HG02852 (cell line): ENCODE results near the gene DIP2C.
A peak's percentile ranks its signal among the peaks of the same experiment; 100 is the strongest.

Source experiments
- ATAC-seq: cut with Tn5 transposase; IDR thresholded peaks from one replicate; pipeline ENCODE4 v1.9.1; 2021; ENCODE audit warnings: mild to moderate bottlenecking, moderate library complexity; ENCODE audit not compliant: unreplicated experiment

Gene DIP2C

DNA sequence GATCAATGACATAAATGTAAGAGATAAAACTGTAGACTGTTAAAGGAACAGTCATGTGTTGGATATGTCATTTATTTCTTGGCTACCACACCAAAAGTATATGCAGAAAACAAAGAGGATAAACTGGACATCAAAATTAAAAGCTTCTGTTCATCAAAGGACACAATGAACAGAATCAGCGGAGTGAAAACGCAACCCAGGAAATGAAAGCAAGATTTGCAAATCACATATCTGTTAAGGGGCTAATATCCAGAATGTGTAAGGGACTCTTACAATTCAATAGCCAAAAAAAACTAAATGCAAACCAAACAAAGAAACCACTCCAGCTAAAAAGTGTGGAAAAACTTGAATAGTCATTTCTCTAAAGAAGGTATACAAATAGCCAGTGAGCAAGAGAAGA, 390.0 kb downstream of the DIP2C start:
- peak; percentile 53 for ATAC-seq

DNA sequence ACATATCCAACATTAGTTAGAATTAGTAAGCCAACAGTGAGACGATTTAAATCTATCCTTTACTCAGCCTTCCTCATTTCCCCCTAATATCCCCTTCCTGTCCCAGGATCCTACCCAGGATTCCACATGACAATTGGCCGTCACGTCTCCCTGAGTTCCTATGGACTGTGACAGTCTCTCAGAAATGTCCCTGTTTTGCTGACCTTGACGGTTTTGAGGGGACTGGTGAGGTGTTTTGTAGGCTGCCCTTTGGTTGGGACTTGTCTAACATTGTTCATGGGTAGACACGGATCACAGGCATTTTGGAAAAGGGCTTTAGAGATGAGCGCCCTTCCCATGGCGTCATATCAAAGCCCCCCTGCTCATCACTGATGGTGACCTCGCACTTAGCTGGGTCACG, 391.4 kb downstream of the DIP2C start:
- no peak for ATAC-seq

GRCh38 chr10:297567-297966, 391.9 kb downstream of the DIP2C start:
- ATAC-seq, result no peak

DNA sequence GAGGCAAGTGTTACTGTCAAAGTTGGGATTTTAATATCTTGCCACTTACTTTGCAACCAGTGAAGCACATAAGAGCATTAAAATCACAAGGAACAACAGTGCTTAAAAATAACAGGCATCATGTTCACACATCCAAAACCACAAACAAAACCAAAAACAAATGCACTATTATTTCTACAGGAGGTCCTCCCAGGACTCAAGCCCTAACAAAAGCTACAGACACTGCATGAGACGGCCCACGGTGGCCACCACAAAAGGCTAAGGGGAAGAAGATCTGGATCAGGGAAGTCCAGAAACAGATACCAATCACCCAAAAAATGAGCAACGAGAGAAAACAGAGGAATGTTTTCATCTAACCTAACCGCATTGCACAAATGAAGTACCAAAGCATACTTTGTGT, 395.8 kb downstream of the DIP2C start:
- ATAC-seq, result no peak

GRCh38 chr10:290026-290725, 399.3 kb downstream of the DIP2C start:
- ATAC-seq, result no peak

DNA sequence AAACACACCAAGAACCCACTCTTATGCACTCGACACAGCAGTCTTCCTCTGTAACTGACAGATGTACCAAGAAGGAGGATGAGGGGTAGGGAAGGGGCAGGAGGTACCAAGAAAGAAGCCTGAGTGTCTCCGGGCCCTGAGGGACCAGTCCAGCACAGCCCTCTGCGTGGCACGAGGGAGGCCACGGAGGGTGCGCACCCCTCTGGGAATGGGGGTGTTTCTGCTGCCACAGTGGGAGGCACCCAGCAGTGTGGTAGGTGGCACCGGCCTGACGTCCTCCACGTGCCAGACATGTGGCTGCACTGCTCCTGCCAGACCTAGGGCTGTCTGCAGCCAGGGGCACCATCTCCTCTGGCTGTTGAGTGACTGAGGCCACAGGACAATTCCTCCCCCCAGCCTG, 399.9 kb downstream of the DIP2C start:
- no peak for ATAC-seq

GRCh38 chr10:288316-289200, 400.9 kb downstream of the DIP2C start:
- no peak for ATAC-seq

GRCh38 chr10:287814-288213, 401.7 kb downstream of the DIP2C start:
- ATAC-seq, result no peak

DNA sequence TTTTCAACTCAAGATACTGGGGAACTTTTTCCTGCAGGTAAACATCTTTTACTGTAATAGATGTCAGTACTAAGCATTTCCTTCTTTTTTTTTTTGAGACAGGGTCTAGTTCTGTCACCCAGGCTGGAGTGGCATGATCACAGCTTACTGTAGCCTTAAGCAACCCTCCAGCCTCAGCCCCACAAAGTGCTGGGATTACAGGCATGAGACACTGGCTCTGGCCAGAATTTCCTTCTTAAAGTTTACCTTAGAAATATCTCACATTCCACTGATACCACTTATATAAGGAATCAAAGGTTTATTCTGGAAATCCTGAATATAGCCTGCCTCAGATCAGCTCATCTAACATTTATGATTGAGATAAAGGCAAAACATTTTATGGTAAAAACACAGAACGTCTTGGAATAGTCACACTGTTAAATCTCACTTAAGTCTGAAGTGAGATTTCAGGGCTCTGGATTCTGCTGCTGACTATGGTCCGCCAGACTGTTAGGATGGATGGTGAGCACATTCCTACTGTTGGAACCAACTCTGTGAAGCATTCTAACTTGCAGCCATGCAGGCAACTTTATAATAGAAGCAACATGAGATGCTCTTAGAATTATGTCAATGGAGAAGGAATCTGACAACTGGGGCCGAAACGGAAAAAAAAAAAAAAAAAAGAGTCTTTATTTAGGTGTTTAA, 402.3 kb downstream of the DIP2C start:
- ATAC-seq, result no peak

DNA sequence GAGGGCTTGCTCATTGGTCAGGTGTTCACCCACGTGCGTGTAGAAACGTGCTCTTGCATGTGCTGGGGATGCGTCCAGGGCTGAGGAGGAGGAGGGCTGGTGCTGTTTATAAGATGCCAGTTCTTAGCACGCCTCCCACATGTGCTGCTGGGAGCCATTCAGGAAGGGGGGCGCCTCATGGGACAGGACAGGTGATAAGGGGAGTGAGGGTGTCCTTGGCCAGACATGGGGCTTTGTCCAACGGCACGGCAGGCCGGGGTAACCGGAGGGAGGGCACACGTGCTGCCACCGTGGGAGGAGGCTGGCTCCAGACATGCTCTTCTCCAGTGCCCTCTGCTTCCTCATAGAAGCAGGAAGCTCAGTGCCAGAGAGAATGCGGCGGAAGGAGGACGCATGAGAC, 404.3 kb downstream of the DIP2C start:
- ATAC-seq, result no peak

DNA sequence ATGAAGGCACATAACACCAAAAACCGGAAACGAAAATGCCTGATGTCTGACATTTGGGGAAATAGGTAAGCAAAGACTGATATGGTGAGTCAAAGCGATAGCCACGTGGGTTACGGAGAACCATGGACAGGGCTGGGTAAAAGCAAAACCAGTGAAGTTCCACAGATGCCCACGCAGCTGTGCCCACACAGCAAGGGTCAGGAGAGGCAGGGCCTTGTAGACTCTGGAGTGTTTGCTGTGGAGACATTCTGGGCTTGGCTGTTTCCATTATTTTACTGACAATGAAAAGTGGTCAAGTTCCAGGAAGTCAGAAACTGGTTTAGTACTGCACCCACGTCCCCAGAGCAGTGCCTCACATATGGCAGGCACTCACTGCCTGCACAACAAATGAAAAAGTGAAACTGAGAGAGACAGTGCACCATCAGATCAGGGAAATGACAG, 405.5 kb downstream of the DIP2C start:
- peak; percentile 87 for ATAC-seq

DNA sequence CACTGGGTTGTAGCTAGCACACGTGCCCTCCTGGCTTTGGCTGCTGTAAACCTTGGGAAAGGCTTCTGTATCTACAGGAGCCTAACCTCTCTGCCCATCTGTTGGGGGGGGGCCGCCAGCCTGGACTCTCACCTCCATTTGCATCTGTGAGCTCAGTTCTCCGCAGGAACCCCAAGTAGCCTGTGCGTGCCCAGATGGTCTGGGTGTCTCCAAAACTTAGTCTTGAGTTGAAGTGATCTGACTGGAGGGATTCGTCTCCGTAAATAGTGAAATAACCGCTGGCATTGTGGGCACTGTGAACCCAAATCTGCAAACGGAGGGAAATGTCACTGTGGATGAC, 406.4 kb downstream of the DIP2C start:
- ATAC-seq, result no peak

DNA sequence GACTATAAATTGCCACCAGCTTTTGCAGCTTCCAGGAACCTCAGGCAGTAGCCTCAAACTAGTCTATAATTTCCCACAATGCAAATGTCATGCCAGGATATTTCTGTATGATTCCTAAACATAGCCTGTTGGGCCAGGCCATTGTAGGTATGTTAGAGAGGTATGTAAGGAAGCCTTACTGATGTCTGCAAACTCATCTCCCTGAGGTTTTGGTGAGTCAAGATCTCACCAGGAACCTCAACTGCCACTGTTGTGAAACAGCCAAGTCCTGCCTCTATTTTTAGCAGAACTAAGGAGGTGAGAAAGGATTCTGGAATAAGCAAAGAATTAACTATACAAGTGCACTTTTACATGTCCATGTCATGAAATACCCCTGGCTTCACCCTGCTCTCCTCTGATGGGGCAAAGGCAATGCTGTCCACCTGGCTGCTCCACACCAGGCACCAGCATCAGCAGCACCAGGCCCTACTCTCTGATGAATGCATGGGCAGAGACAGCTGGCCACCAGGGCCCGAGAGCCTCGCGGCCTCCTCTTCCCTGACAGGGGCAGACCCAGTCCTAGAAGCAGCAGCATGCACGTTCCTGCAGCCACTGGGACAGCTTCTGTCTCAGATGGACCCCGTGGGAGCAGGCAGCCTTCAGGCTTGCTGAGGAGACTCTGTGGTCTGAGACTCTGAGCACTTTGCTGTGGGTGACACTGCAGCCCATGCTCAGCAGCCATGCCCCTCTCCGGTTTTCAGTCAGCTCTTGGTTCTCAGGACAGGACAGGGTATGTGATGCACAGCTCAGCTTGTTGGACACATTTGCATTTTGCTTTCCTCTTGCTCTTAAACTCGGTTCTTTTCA, 407.0 kb downstream of the DIP2C start:
- peak; percentile 39 for ATAC-seq

DNA sequence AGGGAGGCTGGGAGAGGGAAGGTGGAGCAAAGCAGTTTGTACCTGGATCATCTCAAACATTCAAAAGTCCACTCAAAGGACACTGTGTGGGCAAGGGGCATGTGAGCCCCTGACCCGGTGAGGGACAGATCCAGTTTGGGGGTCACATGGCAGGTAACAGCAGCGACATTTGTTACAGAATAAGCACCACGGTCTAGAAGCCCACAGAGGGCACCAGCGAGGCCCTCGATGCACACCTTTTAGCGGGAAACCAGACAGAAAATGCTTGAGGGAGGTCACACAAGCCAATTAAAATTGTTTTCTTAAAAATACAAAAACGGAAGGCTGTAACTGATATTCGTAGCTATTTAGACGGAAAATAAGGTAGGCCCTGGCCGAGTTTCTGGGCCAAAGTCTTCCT, 409.8 kb downstream of the DIP2C start:
- no peak for ATAC-seq

DNA sequence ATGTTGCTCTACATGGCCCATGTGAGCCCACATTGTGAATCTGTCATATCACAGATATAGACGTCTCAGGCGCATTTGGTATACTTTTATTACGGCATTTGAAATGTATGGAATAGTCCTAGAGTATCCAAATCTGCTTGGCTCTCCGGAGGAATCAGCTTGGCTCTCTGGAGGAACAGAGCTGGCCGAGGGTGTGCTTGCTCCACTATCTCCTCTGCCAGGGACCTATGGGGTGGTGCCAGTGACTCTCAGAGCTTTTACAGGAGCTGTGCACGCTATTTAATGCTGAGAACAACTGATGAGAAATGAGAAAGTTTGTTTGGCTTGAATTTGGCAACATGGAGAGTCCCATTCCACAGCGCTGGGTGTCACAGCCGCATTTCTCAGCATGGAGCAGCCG, 410.2 kb downstream of the DIP2C start:
- no peak for ATAC-seq

DNA sequence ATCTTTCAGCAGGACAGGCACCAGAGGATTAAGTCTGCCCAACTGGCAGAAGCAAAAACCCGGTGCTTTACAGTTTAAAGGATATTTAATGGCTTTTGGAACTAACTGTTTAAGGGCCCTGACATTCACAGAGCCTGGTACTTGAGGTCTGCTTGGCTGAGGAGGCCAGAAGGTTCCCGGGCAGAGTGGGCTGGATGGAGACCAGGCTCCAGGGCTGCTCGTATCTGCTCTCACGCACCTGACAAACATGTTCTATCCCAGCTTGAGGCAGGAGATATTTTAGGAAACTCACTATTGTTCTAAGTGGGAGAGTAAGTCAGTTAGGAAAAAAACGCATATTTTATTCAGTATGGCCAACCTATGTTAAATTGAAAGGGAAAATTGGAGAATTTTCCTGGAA, 410.8 kb downstream of the DIP2C start:
- no peak for ATAC-seq

DNA sequence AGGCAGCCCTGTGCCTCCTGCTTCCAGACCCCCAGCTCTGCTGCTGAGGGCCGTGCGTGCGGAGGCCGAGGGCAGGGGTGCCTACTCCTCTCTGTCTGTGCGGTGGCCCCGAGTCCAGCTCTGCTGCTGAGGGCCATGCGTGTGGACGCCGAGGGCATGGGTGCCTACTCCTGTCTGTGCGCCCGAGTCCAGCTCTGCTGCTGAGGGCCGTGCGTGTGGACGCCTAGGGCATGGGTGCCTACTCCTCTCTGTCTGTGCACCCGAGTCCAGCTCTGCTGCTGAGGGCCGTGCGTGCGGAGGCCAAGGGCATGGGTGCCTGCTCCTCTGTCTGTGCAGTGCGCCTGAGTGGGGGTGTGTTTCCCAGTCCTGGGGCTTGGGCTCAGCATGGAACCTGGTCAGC, 411.5 kb downstream of the DIP2C start:
- ATAC-seq, result no peak

DNA sequence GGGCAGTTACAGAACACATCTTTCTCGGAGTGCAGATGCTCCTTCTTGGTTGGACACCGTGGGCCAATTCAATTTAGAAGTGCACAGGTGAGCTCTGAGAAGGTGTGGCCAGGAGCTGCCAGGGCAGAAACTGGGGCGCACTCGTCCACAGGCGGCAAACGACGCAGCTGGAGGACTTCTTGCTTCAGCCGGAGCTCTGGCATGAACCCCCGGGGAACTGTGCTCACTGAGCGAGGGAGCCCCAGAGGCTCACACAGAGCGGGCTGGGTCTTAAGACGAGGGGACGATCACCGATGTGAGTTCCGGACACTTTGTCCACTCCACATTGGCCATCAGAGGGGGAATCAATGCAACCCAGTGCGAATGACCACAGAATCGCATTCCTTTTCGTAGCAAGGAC, 413.8 kb downstream of the DIP2C start:
- no peak for ATAC-seq

DNA sequence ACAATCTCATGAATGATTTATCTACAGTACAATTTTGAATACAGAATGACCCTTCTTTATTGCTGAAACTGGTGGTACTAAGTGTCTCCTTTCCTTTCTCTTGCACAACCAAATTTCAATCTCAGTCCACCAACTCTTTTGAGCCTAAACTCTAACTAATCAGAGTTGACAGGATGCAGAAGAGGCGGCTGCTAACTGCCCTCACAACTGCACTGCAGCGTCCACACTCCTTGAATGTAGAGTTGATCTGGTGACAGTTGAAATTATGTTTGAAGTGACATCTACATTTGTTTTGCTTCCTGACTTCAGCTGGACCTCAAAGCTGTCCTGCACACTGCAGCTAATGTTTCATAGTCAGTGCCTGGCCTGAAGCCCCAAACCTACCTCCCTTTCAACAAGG, 414.6 kb downstream of the DIP2C start:
- no peak for ATAC-seq

DNA sequence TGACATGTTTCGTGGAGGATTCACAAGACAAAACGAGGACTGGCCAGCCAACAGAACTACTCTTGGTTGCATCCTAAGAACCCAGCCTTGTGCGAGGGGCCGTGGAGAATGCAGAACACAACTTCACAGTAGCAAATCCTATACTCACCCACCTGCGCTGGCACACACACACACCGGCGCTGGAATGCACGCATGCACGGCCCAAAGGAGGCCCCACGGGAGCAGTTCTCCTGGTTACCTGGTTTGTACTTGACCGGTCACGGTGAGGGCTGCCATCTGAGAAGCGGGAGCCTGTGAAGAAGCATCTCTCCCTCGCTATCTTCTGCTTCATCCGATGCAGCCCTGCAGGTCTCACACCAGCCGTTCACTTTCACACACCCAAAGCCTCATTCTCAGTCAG, 416.4 kb downstream of the DIP2C start:
- ATAC-seq, result no peak

DNA sequence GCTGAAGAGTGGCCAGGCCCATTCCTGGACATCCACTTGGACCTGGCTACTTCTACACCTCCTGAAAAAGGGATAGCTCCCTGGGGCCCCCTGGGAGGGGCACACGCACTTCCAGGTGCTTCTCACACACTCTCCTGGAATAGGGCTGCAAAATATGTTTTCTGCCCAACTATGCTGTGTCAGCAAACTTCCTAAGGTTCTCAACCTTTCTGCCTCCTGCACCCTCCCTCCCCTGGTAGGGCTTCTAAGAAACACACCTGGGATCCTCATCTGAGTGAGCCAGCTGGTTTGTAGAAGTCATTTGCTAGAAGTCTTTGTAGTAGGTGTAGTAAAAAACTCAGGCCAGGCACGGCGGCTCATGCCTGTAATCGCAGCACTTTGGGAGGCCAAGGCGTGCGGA, 417.7 kb downstream of the DIP2C start:
- ATAC-seq, result no peak
